PC-3 (cell line): Measurements from ENCODE around the gene SLC7A6OS. TPM values are rescaled to one million over a fixed set of nuclear protein-coding genes. Genes with fewer than 3 reads are reported as not detected.
A peak's percentile ranks its signal among the peaks of the same experiment; 100 is the strongest.

Experiments used
- ATAC-seq: fragments of 200-7000 bp; cut with Tn5 transposase; 2 replicates; pipeline ENCODE4 v1.9.1; 2020; ENCODE audit warnings: mild to moderate bottlenecking, moderate library complexity
- BruUV-seq: library from RNA; stranded (reverse); fragments of 400-500 nt; replicated peaks from 2 replicates; lab custom pipeline; 2021; lab: Mats Ljungman, UMichigan
- CTCF ChIA-PET: fragments of 300-600 bp; sonication (Branson Sonifier 250); formaldehyde crosslinking; loops from one replicate; lab custom pipeline; 2022; ENCODE audit warnings: antibody characterized with exemption; lab: Charles Lee
- POLR2A ChIA-PET: fragments of 300-600 bp; sonication (Branson Sonifier 250); formaldehyde crosslinking; loops from one replicate; lab custom pipeline; 2022; ENCODE audit warnings: antibody characterized with exemption; ENCODE audit not compliant: unreplicated experiment; lab: Charles Lee
- DNase-seq: peaks from one replicate; pipeline ENCODE4 v3.0.0-alpha.2; 2015
- H2AFZ ChIP-seq: fragments of 300-600 bp; sonication (generic); 2 replicates; pipeline ENCODE4 v1.6.0; 2016; ENCODE audit warnings: antibody characterized with exemption, low read length
- H3F3A ChIP-seq: fragments of 300-600 bp; sonication (generic); one replicate; pipeline ENCODE4 v1.6.0; 2017; ENCODE audit warnings: antibody characterized with exemption, low read length, control low read depth, mild to moderate bottlenecking; ENCODE audit not compliant: unreplicated experiment
- H3K27ac ChIP-seq: fragments of 300-600 bp; sonication (generic); 2 replicates; pipeline ENCODE4 v1.5.1; 2016; ENCODE audit warnings: mild to moderate bottlenecking, low read length
- H3K27me3 ChIP-seq: fragments of 300-600 bp; sonication (generic); 2 replicates; pipeline ENCODE4 v1.6.1; 2016; ENCODE audit warnings: low read length, mixed read lengths
- H3K36me3 ChIP-seq: fragments of 300-600 bp; sonication (generic); 2 replicates; pipeline ENCODE4 v1.6.1; 2016; ENCODE audit warnings: low read depth, mixed run types, low read length, mixed read lengths
- H3K4me1 ChIP-seq: fragments of 300-600 bp; sonication (generic); 2 replicates; pipeline ENCODE4 v1.5.1; 2016; ENCODE audit warnings: low read length; ENCODE audit not compliant: insufficient read depth
- H3K4me2 ChIP-seq: fragments of 300-600 bp; sonication (generic); 2 replicates; pipeline ENCODE4 v1.6.0; 2016; ENCODE audit warnings: low read length
- H3K4me3 ChIP-seq: fragments of 300-600 bp; sonication (generic); 2 replicates; pipeline ENCODE4 v1.5.1; 2016; ENCODE audit warnings: mild to moderate bottlenecking, low read length, mixed read lengths
- H3K79me2 ChIP-seq: fragments of 300-600 bp; sonication (generic); 2 replicates; pipeline ENCODE4 v1.6.1; 2017; ENCODE audit warnings: low read length, mixed read lengths
- H3K9ac ChIP-seq: fragments of 300-600 bp; sonication (generic); 2 replicates; pipeline ENCODE4 v1.6.0; 2016; ENCODE audit warnings: mild to moderate bottlenecking, low read length
- H3K9me2 ChIP-seq: fragments of 300-600 bp; sonication (generic); replicated peaks from 2 replicates; pipeline ENCODE4 v1.6.1; 2016; ENCODE audit warnings: mixed run types, low read length, mixed read lengths
- H3K9me3 ChIP-seq: fragments of 300-600 bp; sonication (generic); 2 replicates; pipeline ENCODE4 v1.6.1; 2016; ENCODE audit warnings: low read length, mixed read lengths
- H4K20me1 ChIP-seq: fragments of 300-600 bp; sonication (generic); 2 replicates; pipeline ENCODE4 v1.6.1; 2016; ENCODE audit warnings: low read length, mixed read lengths
- CTCF ChIP-seq: fragments of 300-600 bp; sonication (generic); conservative IDR thresholded peaks from 2 replicates; pipeline ENCODE4 v1.5.1; 2017; ENCODE audit warnings: antibody characterized with exemption, low read depth, mild to moderate bottlenecking, low read length
- EZH2 ChIP-seq: fragments of 300-600 bp; sonication (generic); IDR thresholded peaks from one replicate; pipeline ENCODE4 v1.6.1; 2017; ENCODE audit warnings: antibody characterized with exemption, mild to moderate bottlenecking, low read length; ENCODE audit not compliant: unreplicated experiment
- EZH2phosphoT487 ChIP-seq: fragments of 300-600 bp; sonication (generic); IDR thresholded peaks from 2 replicates; pipeline ENCODE4 v1.6.1; 2018; ENCODE audit warnings: mild to moderate bottlenecking, antibody characterized with exemption, low read length, borderline replicate concordance
- intact Hi-C: fragments of 100-400 bp; cut with micrococcal nuclease; formaldehyde crosslinking; loops from 2 replicates; pipeline ENCODE4 v1.9.0; 2023
- total RNA-seq: library from RNA; depleted of rRNA; stranded (reverse); fragments of >200 nt; gene quantifications from 2 replicates; pipeline ENCODE4 v1.2.3, GENCODE V29; 2014

The SLC7A6OS gene
- total RNA-seq, 1 experiment from 2014 or later, result 12.6 TPM

GRCh38 chr16:68319185-68319908 lies 8.6 kb upstream of the SLC7A6OS start:
- no peaks in the 10 kb centered on the region for H3F3A ChIP-seq
- no peaks in the 10 kb centered on the region for H4K20me1 ChIP-seq
- no TSS peak for BruUV-seq
- no peaks in the 10 kb centered on the region for H3K9me2 ChIP-seq
- CTCF ChIA-PET, result interaction anchor here (0.8 kb wide), 1 partner anchor 62 kb away, joined by 3 read pairs; no protein-coding TSS in a partner anchor
- no peak overlapping the region for H3K27ac ChIP-seq
- ATAC-seq (no peak), DNase-seq (no peak)
- intact Hi-C loops, result no loop called here
- H3K36me3 ChIP-seq, result peaks cover 8% of the 10 kb centered on the region
- H3K9ac ChIP-seq, result no peak overlapping the region
- no peaks in the 10 kb centered on the region for H3K27me3 ChIP-seq
- no peaks in the 10 kb centered on the region for H3K9me3 ChIP-seq
- no peak overlapping the region for H2AFZ ChIP-seq
- TF ChIP-seq EZH2phosphoT487, result no peak
- H3K4me3 ChIP-seq, result no peak overlapping the region
- H3K79me2 ChIP-seq, result no peaks in the 10 kb centered on the region
- H3K4me1 ChIP-seq, result no peaks in the 10 kb centered on the region
- POLR2A ChIA-PET, result no interaction called here
- no peak overlapping the region for H3K4me2 ChIP-seq

- H3K27me3 ChIP-seq, result no peaks in the 10 kb centered on the region
- H3K4me3 ChIP-seq, result no peak overlapping the region
- TF ChIP-seq EZH2 (no peak), CTCF (no peak), EZH2phosphoT487 (no peak)
- H3K9ac ChIP-seq, result no peak overlapping the region
- no TSS peak for BruUV-seq
- H3K27ac ChIP-seq, result no peak overlapping the region
- ChIA-PET POLR2A (no interaction called here), CTCF (no interaction called here)
- DNase-seq, result no peak
- peaks cover 51% of the 10 kb centered on the region for H3K79me2 ChIP-seq
- H4K20me1 ChIP-seq, result no peaks in the 10 kb centered on the region
- H2AFZ ChIP-seq, result no peak overlapping the region
- H3K36me3 ChIP-seq, result peaks cover 3% of the 10 kb centered on the region; the same call in 1 of the 2 replicates
- H3K9me3 ChIP-seq, result no peaks in the 10 kb centered on the region
- H3K9me2 ChIP-seq, result no peaks in the 10 kb centered on the region
- no peak for ATAC-seq
- H3F3A ChIP-seq, result no peaks in the 10 kb centered on the region
- no peak overlapping the region for H3K4me2 ChIP-seq
- H3K4me1 ChIP-seq, result peaks cover 6% of the 10 kb centered on the region; the same call in 1 of the 2 replicates
- intact Hi-C loops, result loop anchor here (5.0 kb wide), 1 partner anchor 66 kb away; the partner anchor contains the start of gene PLA2G15
These were observed 2.4 kb upstream of the SLC7A6OS start for GRCh38 chr16:68313116-68313515.

DNA sequence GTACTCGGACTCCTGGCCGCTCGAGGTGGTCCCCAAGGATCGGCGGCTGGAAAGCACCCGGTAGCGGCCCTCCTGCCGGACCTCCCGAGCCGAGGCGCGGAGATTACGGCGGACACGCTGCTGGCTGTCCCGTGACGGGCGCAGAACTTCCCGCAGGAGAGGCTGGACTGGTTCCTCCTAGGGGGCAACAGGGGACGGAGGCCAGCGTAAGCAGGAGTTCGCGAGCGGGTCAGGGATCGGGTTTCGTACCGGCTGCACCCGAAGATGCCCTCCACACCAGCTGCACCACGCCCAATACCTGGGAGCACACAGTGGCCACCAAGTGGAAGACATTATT lies 341 bp downstream of the SLC7A6OS start:
- Histone ChIP-seq H3K4me1 (peaks cover 6% of the 10 kb centered on the region; the same call in 1 of the 2 replicates), H4K20me1 (no peaks in the 10 kb centered on the region), H3K4me2 (peak overlapping the region; percentile 95), H3K36me3 (peaks cover 2% of the 10 kb centered on the region; the same call in 1 of the 2 replicates), H3K79me2 (peaks cover 51% of the 10 kb centered on the region), H2AFZ (peak overlapping the region; percentile 73), H3K27me3 (no peaks in the 10 kb centered on the region), H3K9me3 (no peaks in the 10 kb centered on the region), H3F3A (no peaks in the 10 kb centered on the region), H3K27ac (peak overlapping the region; percentile 48), H3K9me2 (no peaks in the 10 kb centered on the region), H3K9ac (peak overlapping the region; percentile 89), H3K4me3 (peak overlapping the region; percentile 98)
- no peak for TF ChIP-seq CTCF
- no peak for TF ChIP-seq EZH2
- TF ChIP-seq EZH2phosphoT487, result no peak
- intact Hi-C loops, result loop anchor here (5.0 kb wide), 1 partner anchor 63 kb away; the partner anchor contains the start of gene PLA2G15
- POLR2A ChIA-PET, result interaction anchor here (0.9 to 1.0 kb wide), 3 partner anchors 22 to 73 kb away, joined by 3 to 10 read pairs (median 6); partner anchors contain the start of gene SLC7A6
- ATAC-seq (peak; percentile 43), DNase-seq (peak; percentile 6)
- TSS peak; percentile 70 for BruUV-seq
- CTCF ChIA-PET, result interaction anchor here (0.5 to 1.2 kb wide), 3 partner anchors 18 to 49 kb away, joined by 7 to 14 read pairs (median 11); partner anchors contain the start of gene SLC7A6
